NCI-H128 (cell line): Measurements from ENCODE around the gene ATP2B2.

Source experiments
- DNase-seq: peaks from one replicate; lab custom pipeline; 2025; ENCODE audit not compliant: unreplicated experiment; lab: John Stamatoyannopoulos, UW

Gene ATP2B2

DNA sequence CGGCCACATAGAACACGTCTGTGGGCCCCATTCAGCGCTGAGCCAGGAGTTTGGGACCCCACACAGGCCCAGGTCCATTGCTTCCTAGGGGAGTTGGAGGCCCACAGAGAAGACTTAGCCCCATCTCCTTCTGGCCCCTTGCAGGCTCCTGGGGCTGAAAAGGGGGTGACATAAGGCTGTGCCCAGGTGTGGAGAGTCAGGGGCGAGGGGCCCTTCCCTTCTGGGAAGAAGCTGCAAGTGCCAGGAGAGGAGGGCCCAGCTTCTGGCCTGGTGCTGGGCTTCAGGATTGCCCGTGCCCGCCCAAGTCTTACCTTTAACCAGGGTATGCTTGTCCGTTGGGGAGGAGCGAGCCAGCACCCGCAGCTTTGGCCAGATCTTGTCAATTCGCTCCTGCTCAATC is 155.6 kb downstream of the ATP2B2 start:
- no peak for DNase-seq

- no peak for DNase-seq
Observed at GRCh38 chr3:10348404-10348721, 157.0 kb downstream of the ATP2B2 start.

- no peak for DNase-seq
Observed at GRCh38 chr3:10347648-10348403, 157.6 kb downstream of the ATP2B2 start.

GRCh38 chr3:10345911-10346310 is 159.5 kb downstream of the ATP2B2 start:
- no peak for DNase-seq

GRCh38 chr3:10344944-10345575 is 160.3 kb downstream of the ATP2B2 start:
- no peak for DNase-seq

DNA sequence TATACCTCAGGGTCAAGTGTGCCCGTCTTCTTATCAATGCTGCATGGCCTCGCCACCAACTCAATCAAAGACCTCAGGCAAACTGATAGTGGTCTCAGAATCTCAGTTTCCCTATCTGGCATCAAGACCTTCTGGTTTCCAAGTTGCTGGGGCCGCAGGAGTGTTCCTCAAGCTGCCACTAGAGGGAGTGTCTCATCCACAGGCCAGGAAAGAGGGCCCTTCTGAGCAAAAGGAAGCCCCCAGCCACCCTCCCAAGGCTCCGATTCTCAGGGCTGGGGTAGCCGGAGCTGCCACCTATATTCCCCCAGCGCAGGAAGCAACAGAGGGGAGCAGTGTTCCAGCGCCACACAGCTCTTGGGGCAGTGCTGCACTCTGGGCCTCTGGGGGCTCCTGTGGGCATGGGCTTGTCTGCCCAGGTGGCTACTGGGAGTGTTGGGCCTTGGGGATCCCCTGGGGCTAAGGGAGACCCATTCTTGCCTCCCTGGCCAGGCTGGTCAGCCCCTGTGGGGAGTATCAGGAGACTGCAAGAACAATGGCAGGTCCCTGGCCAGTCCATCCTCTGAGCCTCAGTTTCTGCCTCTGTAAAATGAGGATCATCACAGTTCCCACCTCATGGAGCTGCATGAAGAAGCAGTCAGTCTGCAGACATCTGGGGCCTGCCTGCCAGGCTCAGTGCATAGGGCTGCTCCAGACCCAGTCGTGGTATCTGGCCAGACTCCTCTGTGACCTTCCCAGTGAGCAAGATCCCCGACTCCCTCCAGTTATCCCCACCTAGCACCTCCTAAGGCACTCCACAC is 161.0 kb downstream of the ATP2B2 start:
- DNase-seq: peak; percentile 8

DNA sequence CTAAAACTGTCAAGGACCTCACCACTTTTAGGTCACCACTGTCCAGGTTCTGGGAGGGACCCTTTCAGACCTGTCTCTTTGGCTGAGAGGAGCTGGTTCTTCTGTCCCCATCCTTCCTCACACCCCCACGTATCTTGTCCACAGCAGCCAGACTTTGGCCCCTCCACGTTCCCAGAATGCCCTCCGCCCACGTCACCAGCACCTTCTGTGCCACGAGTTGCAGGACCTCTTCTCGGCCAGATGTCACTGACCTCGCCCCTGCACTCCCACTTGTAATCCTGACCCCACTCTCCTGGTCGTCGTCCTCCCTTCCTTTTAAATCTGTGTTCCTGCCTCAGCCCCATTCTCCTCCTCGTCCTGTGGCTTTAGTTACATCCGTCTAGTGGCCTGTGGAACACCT is 161.9 kb downstream of the ATP2B2 start:
- DNase-seq: no peak

DNA sequence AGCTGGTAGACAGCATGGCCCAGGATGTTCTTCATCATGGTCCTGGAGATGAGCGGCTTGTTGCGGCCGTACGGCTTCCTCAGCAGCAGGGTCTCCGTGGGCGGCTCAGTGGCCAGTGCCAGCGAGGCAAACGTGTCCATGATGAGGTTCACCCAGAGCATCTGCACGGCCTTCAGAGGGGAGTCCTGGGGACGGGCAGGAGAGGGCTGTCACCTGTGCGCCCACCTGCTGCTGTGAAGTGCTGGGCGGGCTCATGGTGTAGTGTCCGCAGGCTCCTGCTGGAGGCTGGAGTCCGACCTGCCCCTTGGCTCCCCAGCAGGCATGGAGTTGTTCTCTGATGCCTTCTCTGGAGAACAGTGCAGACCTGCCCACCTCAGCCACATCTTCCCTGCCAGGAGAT is 162.6 kb downstream of the ATP2B2 start:
- no peak for DNase-seq

DNA sequence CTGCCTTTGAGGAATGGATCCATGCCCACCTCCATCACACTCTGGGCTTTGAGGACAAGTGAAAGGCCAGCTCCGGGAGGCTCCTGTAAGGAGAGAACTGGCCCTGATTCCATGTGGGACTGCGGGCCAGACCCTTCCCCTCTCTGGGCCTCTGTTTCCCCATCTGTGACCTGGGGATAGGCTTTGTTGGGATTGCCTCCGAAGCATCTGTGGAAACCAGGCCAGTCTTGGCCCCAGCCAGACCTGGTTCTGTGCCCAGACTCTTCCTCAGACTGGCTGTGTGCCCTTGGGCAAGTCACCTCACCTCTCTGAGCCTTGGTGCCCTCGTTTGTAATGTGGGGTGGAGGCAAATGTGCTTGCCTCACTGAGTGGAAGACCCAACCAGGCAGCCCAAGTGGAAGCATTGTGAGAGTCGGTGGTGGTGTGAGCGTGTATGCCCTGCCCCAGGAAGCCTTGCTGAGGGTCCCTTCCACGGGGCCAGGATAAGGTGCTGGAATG is 163.4 kb downstream of the ATP2B2 start:
- DNase-seq: no peak

- no peak for DNase-seq
Observed at GRCh38 chr3:10340476-10340875, 164.9 kb downstream of the ATP2B2 start.

- DNase-seq: no peak
Observed at GRCh38 chr3:10340046-10340445, 165.3 kb downstream of the ATP2B2 start.

DNA sequence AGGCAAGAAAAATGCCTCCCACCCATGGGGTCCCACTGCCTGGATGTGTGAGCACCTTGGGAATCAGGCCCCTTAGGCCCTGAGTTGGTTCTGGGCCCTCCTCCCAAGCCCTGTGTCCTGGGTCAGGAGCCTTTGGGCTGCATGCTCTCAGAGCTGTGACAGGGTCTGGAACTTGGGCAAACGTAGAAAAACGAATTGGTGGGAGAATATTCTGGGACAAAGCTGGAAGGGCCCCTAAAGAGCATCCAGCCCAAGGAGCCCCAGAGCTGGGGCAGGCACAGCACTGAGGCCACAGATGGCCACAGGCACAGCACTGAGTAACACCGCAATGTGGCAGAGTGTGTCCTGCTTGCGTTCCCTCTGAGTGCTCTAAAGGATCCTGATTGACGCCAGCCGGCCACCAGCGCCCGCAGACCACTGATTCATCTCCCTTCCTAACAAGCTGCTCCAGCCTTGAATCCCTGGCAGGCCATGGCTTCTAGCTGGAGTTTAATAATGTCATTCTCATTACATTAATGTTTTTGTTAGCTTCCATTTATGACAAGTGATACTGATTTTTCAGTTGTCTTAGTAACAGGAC is 165.9 kb downstream of the ATP2B2 start:
- no peak for DNase-seq

- no peak for DNase-seq
Observed at GRCh38 chr3:10338591-10339353, 166.6 kb downstream of the ATP2B2 start.

- no peak for DNase-seq
Observed at GRCh38 chr3:10338164-10338470, 167.3 kb downstream of the ATP2B2 start.

DNA sequence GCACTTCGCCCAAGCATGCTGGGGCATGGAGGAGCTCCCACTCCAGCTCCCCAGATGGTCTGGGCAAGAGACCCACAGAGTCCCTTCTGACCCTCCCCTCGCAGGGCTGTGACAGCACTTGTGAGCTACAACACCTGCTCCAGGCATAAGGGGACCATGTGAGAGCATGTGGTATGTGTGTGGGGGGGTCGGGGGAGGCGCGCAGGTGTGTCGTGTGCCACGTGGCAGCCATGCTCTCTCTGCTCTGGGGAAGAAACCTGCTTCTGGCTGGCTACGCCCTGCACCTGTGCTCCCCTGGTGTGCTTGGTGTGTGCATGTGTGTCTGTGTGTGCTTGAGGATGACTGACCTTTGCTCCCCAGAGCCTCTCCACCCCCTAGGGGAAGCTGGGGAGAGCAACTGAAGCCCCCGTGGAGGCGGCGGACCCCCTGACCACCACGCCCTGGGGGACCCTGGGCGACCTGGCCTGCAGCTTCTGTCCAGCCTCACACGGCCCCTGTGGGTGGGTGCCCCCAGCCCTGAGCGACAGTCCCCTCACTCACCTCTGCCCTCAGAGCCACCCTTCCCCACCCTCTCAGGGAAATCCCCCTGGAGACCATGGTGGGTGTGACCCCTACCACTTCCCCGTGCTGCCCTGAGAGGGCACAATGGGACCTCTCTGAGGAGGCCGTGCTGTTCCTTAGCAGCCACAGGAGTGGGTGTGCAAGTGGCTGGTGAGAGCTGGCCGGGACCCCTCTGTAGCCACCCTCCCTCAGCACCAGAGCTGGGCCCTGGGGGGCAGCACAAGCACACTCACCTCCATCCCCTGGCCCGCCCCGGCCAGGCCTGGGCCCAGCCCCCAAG is 167.8 kb downstream of the ATP2B2 start:
- no peak for DNase-seq

DNA sequence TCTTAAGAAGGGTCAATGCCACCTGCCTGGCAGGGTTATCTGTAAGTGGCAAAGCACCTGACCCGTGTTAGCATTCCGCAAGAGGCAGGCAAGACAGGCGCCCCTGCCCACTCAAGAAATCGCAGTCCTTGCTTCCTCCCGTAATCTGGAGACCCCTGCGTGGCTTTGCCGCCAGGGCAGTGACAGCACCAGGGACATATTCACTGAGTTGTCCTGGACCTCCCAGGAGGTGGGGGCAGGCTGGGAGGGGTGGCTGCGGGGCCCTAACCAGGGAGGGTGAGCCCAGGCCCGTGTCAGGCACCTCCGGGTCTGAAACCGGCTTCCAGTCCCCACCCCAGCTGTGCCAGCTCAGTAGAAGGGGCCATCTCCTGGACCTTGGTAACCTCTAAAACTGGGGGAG is 168.6 kb downstream of the ATP2B2 start:
- no peak for DNase-seq

DNA sequence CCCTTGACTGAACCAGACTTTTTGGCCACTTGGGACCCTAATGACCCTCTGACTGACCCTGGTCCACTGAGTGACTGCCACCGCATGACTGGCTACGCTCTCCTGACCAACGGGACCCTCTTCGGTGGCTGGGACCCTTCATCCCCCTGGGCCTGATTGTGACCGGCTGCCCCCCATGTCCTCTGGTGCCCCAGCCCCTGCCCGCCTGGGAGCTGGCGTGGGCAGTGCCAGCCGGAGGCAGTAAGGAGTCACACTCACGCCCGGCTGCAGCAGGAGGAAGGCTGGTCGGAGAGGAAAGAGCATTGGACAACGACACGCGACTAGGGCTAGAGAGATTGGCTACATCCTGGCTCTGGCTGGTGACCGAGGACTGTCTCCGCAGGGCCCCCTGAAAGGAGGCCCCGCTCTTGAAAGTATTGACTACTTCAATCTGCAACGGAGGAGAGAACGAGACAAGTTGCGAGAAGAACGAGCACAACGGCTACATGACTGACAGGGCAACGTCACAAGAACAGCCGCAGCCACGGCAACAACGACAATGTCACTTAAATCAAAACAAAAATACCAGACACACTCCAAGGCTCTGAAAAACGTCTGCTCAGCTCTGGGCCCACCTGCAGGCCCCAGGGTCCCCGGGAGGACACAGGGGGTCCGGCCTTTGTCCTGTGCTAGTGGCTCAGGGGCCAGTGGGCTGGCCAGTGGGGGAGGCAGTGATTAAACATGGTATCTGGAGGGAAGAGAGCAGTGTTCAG is 169.3 kb downstream of the ATP2B2 start:
- no peak for DNase-seq

GRCh38 chr3:10335190-10335738 is 170.1 kb downstream of the ATP2B2 start:
- no peak for DNase-seq

DNA sequence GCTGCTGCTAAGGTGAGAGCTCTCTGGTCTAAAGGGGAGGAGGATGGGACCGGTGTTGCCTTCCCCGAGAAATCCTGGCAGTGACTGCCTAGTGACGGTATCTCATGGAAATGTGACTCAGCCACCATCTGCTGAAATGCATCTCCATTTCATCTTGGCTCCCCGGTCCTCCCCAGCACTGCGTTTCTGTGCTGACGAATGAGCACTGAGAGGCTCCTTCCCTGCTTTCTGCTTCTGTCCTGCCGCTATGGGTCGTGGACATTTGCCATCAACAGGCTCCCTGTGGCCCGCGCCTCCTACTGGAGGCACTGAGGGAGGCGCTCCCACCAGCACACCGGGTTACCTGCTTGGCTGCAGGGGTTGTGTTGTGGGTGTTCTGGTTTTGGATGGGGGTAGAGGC is 170.9 kb downstream of the ATP2B2 start:
- no peak for DNase-seq
